DMS53 treated with DMSO at 0.1 percent for 48 hours (cell line): ENCODE results near the gene POMZP3.
"Not testable (repeated sequence)": the region's sequence is repeated elsewhere in the genome, so short reads cannot be mapped to it uniquely, and the experiment has no call there.

Experiments used
- DNase-seq: peaks from one replicate; lab custom pipeline; 2025; ENCODE audit not compliant: unreplicated experiment; lab: John Stamatoyannopoulos, UW

Gene POMZP3

DNA sequence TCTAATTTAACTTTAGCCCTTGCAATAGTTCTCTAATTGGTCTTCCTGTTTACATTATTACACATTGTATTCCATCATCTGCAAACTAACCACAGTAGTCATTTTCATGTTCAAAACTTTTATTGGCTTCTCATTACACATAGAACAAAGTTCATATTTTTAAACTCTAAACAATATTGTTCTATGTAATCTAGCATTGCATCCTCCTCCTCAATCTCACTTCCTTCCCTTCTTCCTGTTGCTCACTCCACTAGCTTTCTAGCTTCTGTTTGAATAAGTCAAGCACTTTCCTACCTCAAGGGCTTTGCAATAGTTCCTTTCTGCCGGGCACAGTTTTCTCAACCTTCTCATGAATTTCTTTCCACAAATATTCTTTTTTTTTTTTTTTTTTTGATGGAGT, 38.5 kb downstream of the POMZP3 start:
- not testable (repeated sequence) for DNase-seq

DNA sequence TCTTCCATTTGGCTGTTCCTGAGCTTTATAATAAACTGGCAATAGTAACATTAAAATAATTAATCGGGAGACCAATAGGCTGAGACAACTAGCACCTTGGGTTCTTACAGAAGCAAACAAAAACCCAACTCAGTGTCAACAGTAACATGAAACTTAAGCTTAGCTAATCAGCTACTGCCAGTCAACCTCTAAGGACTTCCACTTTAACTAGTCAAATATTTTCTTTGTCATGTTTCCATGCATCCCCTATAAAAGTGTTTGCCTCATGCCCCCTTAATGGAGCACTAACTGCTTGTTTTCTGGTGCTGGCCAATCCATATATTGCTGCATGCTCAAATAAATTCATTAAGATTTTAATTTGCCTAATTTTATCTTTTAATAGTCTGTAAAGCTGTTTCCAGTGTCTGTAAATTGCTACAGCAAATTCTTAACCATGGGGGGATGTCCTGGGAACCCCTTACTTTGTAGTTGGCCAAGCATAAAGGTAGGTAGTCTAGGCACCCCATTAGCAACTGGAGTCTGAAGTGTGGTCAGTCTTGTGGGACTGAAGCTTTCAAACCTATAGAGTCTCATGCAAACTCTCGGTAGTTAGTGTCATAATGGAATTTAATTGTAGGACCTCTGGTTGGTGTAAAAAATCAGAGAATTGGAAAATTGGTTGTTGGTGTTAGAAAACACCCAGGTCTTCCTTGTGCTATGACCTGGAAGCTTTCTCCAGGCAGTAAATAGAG, 40.3 kb downstream of the POMZP3 start:
- peak; percentile 58 for DNase-seq

DNA sequence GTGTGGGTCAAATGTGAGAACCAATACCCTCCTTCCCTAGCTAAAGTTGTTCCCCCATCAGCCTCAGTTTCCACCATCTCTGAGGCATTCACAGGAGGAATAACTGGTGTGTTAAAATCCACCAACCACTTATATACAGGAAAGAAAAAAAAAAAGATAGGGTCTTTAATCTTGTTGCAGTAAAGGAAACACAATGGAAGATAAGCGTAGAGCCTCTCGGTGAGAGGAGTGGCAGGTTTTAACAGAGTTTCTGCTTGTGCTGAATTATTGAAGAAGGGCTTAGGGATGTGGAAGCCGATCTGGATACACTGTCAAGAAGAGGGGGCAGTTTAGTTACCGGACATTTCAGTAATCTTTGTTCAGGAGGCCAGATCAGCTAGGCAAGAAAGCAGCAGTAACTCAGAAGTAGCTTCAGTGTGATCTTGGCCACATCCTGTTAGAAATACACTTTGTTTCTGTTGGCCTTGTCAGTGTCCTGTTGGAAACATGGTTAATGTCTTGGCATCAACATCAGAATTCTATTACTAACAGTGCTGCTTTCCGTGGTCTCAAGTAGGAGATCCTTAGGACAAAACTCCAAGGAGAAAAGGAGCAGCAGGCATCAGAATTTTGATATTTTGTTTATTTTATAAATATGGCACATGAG, 43.3 kb downstream of the POMZP3 start:
- not testable (repeated sequence) for DNase-seq

DNA sequence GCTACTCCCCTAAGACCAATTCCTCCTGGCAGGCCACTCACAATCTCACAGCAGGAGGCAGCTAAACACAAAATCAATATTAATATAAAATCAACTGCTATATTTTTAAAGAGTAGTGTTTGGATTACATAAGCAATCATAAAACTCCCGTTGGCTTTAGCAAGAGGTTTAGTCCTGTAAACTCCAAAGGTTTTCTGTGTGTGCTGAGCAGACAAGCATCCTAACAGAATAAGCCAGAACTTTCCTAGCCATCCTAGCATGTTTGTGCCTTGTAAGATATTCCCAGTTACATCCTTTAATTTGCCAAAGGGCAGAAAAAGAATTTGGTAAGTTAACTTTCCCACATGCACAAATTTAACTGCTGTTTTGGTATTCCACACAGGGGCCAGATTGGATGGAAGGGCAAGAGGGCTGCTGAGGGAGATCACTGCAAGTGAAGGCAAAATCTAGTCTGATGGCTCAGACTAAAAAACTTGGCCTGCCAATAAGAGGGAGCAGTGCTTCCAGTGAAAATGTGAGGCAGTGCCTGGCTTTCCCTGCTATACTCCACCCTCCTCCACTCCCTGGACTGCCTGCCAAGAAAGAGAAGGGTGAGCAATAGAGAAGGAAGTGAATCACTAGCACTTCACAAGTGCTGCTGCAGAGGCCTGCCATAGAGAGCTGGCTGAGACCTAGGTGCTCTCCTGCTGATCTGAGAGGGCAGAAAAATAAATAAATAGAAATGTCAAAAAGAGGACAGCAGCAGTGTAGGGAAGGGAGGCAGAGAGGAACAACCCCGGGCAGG, 44.0 kb downstream of the POMZP3 start:
- DNase-seq = peak; percentile 69

DNA sequence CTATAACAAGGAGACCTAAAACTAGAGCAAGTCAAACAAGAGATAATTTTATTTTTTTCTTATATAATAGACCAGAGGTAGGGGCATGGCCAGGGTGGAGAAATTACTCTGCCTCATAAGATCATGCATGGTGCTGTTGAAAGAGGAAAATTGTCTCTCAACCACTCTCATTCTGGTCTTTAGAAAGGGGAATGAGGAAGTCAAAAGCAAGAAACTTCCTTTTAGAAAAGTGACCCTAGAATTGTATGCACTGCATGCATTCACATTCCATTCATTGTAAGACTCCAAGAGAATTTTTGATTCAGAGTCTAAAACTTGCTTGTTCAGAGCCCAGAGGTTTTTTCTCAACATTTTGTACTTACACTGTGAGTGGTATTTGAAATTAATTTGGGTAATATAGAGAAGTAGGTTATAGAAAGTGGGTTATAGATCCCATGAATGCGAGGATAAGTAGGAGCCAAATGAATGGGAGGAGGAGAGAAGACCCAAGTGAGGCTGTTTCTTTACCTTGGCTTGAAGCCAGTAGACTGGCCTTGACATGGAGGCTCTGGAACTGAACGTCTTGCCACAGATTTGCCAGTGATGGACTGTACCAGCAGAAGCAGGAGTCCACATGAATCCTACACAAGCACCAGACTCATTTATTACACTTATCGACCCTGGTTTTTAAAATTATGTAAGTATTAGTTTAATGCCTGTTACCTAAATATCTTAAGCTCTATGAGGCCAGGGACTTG, 51.0 kb downstream of the POMZP3 start:
- DNase-seq = not testable (repeated sequence)

DNA sequence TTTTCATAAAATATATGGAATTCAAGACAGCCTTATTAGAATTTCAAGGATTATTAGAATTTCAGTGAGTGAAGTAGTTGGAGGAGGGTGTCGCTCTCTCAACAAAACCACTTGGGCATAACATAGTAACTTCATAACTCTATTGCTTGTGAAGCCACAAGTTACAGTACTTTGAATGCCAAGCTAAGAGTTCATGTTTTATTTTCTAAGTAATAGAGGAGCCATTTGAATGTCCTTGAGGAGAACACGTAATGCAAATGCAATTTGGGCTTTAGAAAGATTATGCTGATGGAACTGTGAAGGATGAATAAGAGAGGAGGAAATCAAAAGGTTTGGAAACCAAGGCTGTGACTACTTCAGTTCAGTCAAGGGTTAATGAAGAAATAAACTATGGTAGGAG, 51.6 kb downstream of the POMZP3 start:
- DNase-seq = not testable (repeated sequence)

DNA sequence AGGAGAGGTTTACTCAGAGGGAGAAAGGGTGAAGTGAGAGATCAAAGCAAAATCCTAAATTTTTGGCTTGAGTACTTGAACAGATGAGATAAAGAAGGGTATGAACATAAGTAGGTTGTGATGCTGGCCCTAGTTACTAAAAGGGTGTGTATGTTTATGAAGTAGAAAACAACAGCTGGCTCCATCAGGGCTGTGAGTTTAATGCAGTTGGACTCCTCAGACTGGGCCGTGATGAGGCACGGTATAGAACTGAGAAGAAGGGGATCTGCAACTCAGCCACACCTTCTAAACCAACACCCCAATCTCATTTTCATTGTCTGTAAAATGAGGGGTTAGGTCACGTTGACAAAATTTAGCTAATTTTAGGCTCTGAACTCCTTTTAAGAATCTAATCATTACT, 54.8 kb downstream of the POMZP3 start:
- not testable (repeated sequence) for DNase-seq

DNA sequence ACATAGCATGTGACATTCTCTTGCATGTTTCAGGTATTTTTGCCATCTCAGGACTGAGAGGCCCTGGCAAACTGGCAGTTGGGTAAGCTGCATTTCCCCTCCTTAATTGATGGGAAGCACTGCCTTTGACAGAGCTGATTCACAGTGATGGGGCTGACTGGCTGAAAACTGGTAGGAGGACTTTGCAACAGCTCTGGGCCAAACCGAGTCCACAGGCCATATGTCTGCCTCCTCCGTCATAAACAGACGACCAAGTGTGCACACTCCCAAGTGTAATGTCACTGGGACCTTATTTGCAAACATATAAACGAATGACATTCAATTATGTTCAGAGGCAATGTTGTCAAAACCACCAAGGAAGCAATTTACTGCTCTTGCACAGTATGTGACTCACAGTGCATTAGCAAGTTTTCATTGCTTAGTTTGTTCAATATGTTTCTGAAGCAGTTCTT, 56.7 kb downstream of the POMZP3 start:
- DNase-seq = not testable (repeated sequence)

DNA sequence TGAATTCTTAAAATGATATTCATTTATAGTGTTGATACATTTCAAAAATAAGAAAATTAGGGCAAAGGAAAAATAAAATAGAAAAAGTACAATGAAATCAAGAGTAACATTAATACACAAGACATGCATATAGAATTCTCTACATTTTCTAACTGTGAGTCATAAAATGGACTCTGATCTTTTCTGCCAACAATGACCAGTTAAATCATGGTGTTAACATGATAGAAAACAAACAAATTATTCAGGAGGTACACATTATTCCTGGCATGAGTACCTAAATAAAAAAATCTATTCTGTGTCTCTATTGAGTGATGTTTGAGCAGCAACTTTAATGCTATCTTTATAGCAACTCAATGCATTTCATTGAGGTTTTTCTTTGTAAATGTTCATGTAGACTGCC, 58.3 kb downstream of the POMZP3 start:
- DNase-seq = peak; percentile 38

DNA sequence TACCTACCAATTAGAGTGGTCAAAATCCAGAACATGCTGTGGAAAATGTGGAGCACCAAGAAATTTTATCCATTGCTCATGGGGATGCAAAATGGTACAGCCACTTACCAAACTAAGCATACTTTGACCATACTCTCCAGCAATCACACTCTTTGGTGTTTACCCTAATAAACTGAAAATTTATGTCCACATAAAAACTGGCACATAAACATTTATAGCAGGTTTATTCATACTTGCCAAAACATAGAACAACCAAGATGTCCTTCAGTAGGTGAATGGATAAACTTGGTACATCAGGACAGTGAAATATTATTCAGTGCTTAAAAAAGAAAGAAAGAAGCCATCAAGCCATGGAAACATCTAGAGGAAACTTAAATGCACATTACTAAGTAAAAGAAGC, 59.3 kb downstream of the POMZP3 start:
- not testable (repeated sequence) for DNase-seq

DNA sequence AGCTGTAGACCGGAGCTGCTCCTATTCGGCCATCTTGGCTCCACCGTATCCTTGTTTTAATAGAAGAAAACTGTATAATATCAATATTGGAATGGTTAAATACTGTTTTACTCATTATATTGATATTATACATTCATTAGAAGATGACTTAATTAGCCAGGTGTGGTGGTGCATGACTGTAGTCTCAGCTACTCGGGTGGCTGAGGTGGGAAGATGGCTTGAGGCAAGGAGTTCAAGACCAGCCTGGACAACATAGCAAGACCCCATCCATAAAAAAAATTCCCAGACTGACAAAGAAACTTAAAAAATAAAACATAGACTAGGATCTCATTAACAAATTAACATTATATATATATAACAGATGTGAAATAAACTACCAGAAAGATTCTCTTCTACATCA, 59.8 kb downstream of the POMZP3 start:
- DNase-seq = not testable (repeated sequence)

DNA sequence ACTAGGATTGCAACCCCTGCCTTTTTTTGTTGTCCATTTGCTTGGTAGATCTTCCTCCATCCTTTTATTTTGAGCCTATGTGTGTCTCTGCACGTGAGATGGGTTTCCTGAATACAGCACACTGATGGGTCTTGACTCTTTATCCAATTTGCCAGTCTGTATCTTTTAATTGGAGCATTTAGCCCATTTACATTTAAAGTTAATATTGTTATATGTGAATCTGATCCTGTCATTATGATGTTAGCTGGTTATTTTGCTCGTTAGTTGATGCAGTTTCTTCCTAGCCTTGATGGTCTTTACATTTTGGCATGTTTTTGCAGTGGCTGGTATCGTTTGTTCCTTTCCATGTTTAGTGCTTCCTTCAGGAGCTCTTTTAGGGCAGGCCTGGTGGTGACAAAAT, 62.1 kb downstream of the POMZP3 start:
- DNase-seq = not testable (repeated sequence)

DNA sequence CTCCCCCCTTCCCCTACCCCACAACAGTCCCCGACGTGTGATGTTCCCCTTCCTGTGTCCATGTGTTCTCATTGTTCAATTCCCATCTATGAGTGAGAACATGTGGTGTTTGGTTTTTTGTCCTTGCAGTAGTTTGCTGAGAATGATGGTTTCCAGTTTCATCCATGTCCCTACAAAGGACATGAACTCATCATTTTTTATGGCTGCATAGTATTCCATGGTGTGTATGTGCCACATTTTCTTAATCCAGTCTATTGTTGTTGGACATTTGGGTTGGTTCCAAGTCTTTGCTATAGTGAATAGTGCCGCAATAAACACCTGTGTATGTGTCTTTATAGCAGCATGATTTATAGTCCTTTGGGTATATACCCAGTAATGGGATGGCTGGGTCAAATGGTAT, 65.7 kb downstream of the POMZP3 start:
- DNase-seq = not testable (repeated sequence)

DNA sequence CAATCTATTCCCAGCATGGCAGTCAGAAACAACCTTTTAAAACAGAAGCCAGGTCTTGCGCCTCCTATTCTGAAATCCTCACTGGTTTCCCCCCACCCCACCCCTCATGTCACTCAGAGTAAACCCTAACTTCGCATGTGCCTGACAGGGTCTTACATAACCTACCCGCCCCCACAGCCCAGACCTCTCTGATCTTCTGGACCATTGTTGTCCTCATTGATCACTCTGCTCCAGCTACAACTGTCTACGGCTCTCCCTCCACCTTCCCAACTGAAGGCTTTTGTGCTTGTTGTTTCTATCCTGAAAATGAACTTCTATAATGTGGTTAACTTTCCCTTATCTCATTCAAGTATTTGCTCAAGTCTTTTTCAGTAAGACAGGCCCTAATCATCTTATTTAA, 66.9 kb downstream of the POMZP3 start:
- DNase-seq = not testable (repeated sequence)
